RWPE2 (cell line): Measurements from ENCODE around the gene HMCN2.

Experiments used
- ATAC-seq: fragments of 200-7000 bp; cut with Tn5 transposase; 3 replicates; pipeline ENCODE4 v1.9.1; 2021; ENCODE audit warnings: low read depth
- DNase-seq: peaks from one replicate; pipeline ENCODE4 v3.0.0-alpha.2; 2020; ENCODE audit warnings: low spot score
- H3K27ac ChIP-seq: fragments of 450-650 bp; 2 replicates; pipeline ENCODE4 v1.5.1; 2017; ENCODE audit warnings: mild to moderate bottlenecking; ENCODE audit not compliant: poor library complexity, severe bottlenecking
- H3K27me3 ChIP-seq: fragments of 250-450 bp; sonication (Bioruptor Pico); 2 replicates; pipeline ENCODE4 v1.5.1; 2021; ENCODE audit warnings: mild to moderate bottlenecking, moderate library complexity; ENCODE audit not compliant: insufficient read depth, poor library complexity, severe bottlenecking
- H3K36me3 ChIP-seq: fragments of 250-450 bp; sonication (Bioruptor Pico); 2 replicates; pipeline ENCODE4 v1.5.1; 2020; ENCODE audit warnings: low read depth, mild to moderate bottlenecking, moderate library complexity
- H3K4me1 ChIP-seq: fragments of 250-450 bp; sonication (Bioruptor Pico); 2 replicates; pipeline ENCODE4 v1.5.1; 2021; ENCODE audit warnings: mild to moderate bottlenecking, moderate library complexity; ENCODE audit not compliant: insufficient read depth, poor library complexity, severe bottlenecking
- H3K4me3 ChIP-seq: fragments of 250-450 bp; sonication (Bioruptor Pico); 2 replicates; pipeline ENCODE4 v1.5.1; 2021; ENCODE audit warnings: mild to moderate bottlenecking, moderate library complexity; ENCODE audit not compliant: severe bottlenecking
- H3K9me3 ChIP-seq: fragments of 250-450 bp; sonication (Bioruptor Pico); 2 replicates; pipeline ENCODE4 v1.5.1; 2021; ENCODE audit warnings: mild to moderate bottlenecking, moderate library complexity; ENCODE audit not compliant: severe bottlenecking
- CTCF ChIP-seq: fragments of 450-650 bp; IDR thresholded peaks from one replicate; pipeline ENCODE4 v1.5.1; 2017; ENCODE audit warnings: mild to moderate bottlenecking, moderate library complexity; ENCODE audit not compliant: poor library complexity, severe bottlenecking

The HMCN2 gene

GRCh38 chr9:130448771-130449603, 183.4 kb downstream of the HMCN2 start:
- Histone ChIP-seq H3K9me3 (no peaks in the 10 kb centered on the region), H3K36me3 (no peaks in the 10 kb centered on the region), H3K4me3 (no peak overlapping the region), H3K27ac (no peak overlapping the region), H3K27me3 (no peaks in the 10 kb centered on the region), H3K4me1 (peaks cover 32% of the 10 kb centered on the region)
- DNase-seq (no peak), ATAC-seq (no peak)
- no peak for TF ChIP-seq CTCF

GRCh38 chr9:130450344-130451003, 184.9 kb downstream of the HMCN2 start:
- DNase-seq, result no peak
- Histone ChIP-seq H3K4me3 (no peak overlapping the region), H3K27ac (no peak overlapping the region), H3K36me3 (no peaks in the 10 kb centered on the region), H3K27me3 (no peaks in the 10 kb centered on the region), H3K9me3 (no peaks in the 10 kb centered on the region), H3K4me1 (peaks cover 32% of the 10 kb centered on the region)
- no peak for TF ChIP-seq CTCF
- ATAC-seq, result no peak

- Histone ChIP-seq H3K4me1 (peaks cover 29% of the 10 kb centered on the region), H3K9me3 (no peaks in the 10 kb centered on the region), H3K27ac (no peak overlapping the region), H3K4me3 (no peak overlapping the region), H3K27me3 (no peaks in the 10 kb centered on the region), H3K36me3 (no peaks in the 10 kb centered on the region)
- TF ChIP-seq CTCF, result no peak
- DNase-seq (no peak), ATAC-seq (no peak)
Measured at GRCh38 chr9:130451004-130451390, 185.4 kb downstream of the HMCN2 start.

GRCh38 chr9:130451509-130452388, 186.2 kb downstream of the HMCN2 start:
- Histone ChIP-seq H3K4me3 (no peak overlapping the region), H3K9me3 (no peaks in the 10 kb centered on the region)
- ATAC-seq, result peak; percentile 88

More at GRCh38 chr9:130451509-130452388, 186.2 kb downstream of the HMCN2 start:
- Histone ChIP-seq H3K27ac (peak overlapping the region; percentile 14), H3K4me1 (peaks cover 22% of the 10 kb centered on the region), H3K27me3 (no peaks in the 10 kb centered on the region), H3K36me3 (no peaks in the 10 kb centered on the region)
- TF ChIP-seq CTCF, result peak; percentile 57
- DNase-seq, result peak; percentile 95
